RKO (cell line): ENCODE data around the gene KAZN.

Experiments
- DNase-seq: peaks from one replicate; pipeline ENCODE4 v3.0.0-alpha.2; 2016; ENCODE audit warnings: low spot score

KAZN gene

GRCh38 chr1:14715266-14715665 is 116.8 kb downstream of the KAZN start:
- DNase-seq: no peak

DNA sequence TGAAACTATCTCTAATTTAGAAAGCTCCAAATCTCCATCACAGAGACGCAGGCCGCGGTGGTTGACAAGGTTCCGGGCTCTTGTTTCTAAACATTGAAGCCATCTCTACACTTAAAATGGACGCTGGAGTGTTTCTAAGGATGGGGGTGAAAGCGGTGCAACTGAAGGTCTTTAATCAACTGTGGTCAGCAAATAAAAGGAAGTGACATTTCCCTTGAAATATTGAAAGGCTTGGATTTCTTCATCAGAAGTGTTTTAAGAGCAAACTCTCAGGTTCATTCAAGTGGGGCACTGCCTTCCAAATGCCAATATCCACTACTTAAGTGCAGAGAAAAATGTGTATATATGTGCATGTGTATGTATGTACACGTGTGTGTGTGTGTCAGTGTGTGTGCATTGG is 117.3 kb downstream of the KAZN start:
- DNase-seq: no peak

DNA sequence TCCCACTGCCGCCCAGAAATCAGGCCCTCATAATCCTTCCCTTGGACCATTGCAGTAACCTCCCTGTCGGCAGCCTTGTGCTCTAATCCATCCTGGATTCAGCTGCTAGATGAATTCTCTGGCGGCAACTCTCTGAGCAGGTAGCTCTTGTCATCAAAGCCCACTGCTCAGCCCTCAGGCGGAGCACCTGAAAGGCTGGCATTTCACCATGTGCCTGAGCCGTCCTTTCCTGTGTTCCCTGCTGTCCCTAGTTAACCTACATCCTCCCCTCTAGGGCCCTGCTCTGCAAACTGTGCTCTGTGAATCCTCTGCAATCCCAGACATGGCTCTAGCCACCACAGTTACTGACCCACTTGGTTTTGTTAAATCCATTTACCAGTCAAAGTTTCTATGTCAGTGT is 118.0 kb downstream of the KAZN start:
- no peak for DNase-seq

DNA sequence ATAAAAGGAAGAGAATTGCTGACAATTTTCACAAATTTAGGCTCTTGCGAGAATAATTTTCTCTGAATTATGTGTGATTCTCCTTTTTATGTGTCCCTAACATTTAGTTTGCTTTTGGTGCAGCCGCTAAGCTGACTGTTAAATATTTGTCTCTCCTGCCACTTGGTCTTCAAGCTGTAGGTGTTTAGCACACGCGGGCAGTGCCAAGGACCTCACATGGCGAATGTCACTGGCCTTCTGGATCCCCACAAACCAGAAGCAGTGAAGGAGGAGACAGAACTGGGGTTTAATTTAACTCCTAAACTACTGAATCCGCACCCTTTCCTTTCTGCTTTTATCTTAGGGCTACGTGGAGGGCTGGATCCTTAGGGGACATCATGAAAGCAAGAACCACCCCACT is 120.0 kb downstream of the KAZN start:
- no peak for DNase-seq

DNA sequence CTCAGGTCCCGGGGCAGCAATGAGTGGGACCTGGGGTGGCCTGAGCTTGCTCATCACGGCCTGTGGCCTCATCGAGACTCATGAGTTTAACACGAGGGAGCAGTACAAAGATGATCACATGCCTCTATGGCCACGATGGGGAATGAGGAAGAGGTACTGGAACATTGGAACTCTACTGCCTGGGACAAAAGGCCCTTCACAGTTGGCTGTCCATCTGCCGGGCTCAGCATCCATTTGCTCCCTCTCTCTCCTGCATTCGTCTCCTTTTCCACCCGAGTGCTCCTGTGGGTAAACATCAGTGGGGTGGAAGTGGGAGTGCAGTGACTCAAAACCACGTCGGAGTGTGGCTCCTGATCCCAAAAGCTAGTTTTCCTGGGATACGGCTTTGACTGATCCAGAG is 124.9 kb downstream of the KAZN start:
- no peak for DNase-seq

- DNase-seq: no peak
Observed at GRCh38 chr1:14724246-14724645, 125.8 kb downstream of the KAZN start.

DNA sequence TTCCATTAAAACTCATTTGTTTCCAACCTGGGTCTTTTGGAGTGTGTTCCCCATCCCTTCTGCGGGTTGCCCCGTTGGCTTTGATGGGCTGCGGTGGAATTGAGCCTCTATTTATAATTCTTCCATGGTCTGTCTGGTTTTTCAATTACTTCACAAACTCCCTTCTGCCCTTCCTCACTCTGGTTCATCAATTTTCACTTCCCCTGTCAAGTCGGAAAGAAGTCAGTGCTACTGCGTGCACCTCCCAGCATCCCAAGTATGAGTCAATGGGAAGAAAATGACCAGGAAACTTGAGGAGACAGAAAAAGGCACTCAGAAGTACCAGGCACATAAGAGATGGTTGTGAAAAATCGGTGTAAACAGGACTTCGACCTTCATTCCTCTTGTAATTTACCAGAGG is 126.2 kb downstream of the KAZN start:
- DNase-seq: no peak

DNA sequence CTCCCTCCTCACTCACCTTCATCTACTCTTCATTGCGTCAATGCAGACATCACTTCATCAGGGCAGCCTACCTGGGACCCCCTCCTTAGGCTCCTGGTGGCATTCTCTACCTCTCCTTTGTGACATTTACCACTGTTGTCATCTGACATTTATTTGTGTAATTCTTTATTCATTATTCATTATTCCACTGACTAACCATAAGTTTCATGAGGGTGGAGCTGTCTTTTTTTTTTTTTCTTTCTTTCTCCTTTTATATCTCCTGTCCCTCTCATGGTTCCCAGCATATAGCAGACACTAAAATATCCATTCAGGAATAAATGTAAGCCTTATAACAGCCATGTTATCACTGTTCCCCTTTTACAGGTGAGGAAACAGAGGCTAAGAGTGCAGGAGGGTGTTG is 126.8 kb downstream of the KAZN start:
- no peak for DNase-seq

GRCh38 chr1:14725695-14726094 is 127.2 kb downstream of the KAZN start:
- DNase-seq: no peak

- DNase-seq: no peak
Observed at GRCh38 chr1:14726606-14727005, 128.1 kb downstream of the KAZN start.

GRCh38 chr1:14728516-14728915 is 130.0 kb downstream of the KAZN start:
- no peak for DNase-seq

DNA sequence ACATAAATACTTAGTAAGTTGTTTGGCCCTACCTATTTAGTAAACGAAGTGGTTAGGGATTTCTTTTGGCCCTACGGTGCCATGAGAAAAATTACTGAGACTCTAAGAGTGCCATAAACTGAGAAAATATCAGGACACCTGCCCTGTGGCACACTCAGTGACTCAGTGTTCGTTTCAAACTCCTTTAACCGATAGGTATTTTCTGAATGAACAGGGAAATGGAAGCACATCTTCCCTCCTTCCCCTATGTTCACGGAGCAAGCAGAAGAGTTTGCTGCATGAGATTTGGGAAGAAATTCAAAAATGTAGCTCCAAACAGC is 134.2 kb downstream of the KAZN start:
- DNase-seq: no peak

DNA sequence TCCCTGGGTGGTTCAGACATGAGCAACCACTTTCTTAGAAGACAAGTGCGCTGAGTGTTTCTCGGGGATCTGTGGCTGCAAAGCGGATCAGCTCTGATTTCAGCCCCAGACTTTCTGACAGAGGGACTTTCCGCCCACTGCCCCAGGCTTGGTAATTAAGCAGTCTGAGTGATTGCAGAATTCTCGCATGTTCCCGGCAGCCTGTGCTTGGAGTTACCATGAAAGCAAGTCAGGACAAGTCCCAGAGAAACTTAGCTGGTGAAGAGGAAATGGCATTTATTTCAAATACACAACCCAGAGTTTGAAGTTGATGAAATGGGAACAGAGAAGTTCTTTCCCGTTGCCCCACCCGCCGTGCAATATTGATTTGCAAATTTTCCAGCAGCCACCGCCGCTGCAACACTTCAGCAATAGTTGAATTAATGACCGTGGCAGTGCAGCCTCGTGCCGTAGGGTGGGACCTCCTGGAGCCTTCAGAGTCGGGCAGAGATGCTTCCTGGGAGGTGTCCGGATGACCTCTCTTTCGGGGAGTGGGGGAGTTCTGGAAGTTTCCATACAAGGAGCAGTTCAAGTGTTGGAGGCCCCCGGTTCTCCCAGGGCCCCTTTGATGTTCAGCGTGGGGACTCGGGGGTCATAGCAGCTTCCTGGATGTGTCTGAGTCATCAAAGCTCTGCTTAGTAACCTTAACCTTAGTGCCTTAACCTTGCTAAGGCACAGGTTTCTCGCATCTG is 134.7 kb downstream of the KAZN start:
- DNase-seq: no peak

DNA sequence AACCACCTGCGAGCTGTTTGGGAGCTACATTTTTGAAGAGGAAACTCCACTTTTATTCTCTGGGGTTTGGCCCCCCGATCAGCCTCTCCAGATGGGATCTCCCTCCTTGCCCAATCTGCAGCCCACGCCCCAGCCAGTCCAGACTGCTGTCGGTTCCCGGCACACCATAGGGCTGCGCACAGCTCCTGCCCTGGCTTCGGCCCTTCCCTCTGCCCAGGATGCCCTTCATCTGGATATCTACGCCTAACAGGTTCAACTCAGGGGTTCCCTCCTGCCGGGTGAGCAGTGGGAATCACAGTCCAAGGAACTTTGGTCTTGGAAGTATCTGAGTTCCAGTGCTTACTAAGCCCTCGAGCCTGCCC is 135.3 kb downstream of the KAZN start:
- no peak for DNase-seq

DNA sequence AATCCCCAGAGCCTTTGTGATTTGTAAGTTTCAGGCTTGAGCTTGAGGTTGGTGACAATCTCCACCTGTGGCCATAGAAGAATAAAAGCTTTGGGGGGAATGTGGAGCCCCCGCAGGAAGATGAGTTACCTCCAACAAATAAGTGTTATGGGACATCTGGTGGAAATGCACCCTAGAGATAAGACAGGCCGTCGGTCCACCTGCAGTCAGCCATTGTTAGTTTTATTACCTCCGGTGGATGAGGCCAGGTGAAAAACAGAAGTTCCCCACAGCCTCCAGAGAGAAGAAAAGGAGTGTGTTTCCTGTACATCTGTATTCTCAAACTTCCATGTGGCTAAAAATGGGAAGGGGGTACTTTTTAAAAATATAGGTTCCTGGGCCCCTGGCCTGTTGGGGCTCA is 137.4 kb downstream of the KAZN start:
- DNase-seq: no peak

GRCh38 chr1:14737561-14738094 is 139.1 kb downstream of the KAZN start:
- no peak for DNase-seq

- DNase-seq: no peak
Observed at GRCh38 chr1:14738235-14738634, 139.8 kb downstream of the KAZN start.

GRCh38 chr1:14738647-14739046 is 140.2 kb downstream of the KAZN start:
- no peak for DNase-seq

DNA sequence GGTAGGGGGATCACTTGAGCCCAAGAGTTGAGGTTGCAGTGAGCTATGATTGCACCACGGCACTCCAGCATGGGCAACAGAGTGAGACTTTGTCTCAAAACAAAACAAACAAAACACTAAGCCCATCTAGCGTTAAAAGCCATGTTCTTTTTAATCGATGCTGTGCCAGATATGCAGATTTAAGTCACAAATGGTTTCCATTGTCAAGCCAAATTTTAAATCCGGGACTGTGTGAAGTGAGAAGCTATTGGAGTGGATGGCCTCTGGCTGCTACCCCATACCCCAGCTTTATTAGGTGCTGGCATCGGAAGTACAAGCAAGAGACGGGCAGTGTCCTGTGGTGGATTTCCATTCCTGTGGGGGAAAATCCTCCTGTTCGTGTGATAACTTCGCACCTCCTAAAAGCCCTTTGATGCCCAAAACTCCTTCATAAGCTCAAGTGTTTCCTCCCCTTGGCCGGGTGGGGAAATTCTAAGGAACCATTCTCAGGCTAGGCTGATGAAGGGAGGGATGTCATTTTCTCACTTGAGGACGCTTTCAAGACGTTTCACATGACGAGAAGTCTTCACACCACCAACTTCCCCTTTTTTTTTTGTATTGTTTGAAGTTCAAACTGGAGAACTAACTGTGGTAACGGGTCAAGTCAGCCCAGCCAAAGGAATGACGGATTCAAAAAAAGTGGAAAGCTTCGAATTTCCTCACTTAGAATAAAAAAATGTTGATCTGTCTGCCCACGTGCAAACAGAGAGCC is 140.8 kb downstream of the KAZN start:
- no peak for DNase-seq

- DNase-seq: no peak
Observed at GRCh38 chr1:14740016-14740415, 141.5 kb downstream of the KAZN start.

DNA sequence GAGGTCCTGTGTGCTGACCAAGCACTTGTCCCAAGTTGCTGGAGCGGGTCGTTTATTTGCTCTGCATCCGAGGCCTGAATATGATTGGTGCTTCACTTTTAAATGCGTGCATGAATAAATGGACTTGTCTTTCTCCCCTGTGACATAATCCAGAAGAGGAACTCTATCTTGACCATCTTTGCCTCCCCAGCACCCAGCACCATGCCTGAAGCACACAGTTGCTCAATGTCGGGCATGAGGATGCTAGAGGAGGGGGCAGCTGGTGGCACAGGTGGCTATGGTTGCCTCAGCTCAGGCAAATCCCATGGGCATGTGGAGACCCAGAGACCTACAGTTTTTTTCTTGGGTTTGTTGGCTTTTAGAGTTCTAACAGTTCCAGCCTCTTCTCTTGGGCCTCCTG is 142.6 kb downstream of the KAZN start:
- DNase-seq: no peak

DNA sequence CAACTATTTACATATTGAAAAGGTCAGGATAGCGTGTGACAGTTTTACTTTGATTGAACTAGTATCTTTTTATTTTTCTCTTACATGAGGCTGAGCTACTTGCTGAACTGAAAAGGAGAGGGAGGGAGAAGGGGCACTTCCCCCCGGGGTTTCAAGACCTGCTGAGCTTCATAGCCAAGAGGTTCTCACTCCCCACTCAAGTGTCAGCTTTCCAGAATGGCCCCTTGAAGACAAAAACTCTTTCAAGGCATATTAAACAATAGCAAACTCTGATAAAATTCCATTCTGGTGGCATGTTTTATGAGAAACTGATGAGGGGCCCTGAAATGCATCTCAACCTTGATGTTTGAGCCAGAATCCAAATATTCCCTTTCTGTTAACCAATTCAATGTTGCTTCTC is 143.0 kb downstream of the KAZN start:
- no peak for DNase-seq

DNA sequence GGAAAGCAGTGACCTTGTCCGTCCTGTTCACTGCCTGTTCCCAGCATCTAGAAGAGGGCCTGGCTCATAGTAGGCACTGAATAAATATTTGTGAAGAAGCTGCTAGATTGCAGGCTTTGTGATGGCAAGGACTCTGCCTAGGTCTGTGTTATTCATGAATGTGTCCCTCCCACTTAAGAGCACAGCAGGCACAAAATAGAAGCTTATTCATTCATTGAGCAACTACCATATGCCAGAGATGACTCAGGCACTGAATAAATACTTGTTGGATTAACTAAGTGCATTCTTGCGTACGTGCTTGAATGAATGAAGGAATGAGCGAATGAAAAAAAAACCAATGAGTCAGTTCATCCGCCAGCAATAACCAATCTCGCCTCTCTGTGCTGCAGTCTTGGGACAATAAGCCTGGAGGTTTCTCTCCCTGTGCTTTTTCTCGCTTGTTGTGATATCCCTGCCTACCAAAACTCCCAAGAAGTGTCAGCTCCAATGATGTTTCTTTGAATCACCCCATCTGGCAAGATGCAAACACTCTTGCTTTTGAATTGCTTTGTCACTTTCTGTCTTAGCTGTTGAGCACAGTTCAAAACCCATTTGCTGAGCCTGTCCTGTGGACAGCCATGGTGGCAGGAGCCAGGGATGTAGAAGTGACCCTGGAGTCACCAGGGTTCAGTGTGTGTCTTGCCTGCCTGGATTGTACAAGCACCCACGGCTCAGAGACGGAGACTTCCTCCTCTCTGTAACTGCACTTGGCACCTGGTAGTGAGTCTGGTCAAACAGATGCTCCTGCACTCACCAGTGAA is 143.9 kb downstream of the KAZN start:
- peak; percentile 91 for DNase-seq
